BE2C (cell line): Measurements from ENCODE around the gene BTG2.
A peak's percentile ranks its signal among the peaks of the same experiment; 100 is the strongest.
"Not testable (repeated sequence)": the region's sequence is repeated elsewhere in the genome, so short reads cannot be mapped to it uniquely, and the experiment has no call there.

Source experiments
- DNase-seq: peaks from one replicate; pipeline ENCODE4 v3.0.0-alpha.2; 2020
- H3K27me3 ChIP-seq: fragments of 250-450 bp; sonication (Bioruptor Pico); 2 replicates; pipeline ENCODE4 v1.5.1; 2020; ENCODE audit warnings: mild to moderate bottlenecking
- H3K36me3 ChIP-seq: fragments of 250-450 bp; sonication (Bioruptor Pico); 2 replicates; pipeline ENCODE4 v1.5.1; 2020; ENCODE audit warnings: mild to moderate bottlenecking
- H3K4me1 ChIP-seq: fragments of 250-450 bp; sonication (Bioruptor Pico); 2 replicates; pipeline ENCODE4 v1.5.1; 2020
- H3K4me3 ChIP-seq: 2 replicates; pipeline ENCODE4 v1.5.1; 2011; ENCODE audit warnings: low read depth, low read length
- H3K9me3 ChIP-seq: fragments of 250-450 bp; sonication (Bioruptor Pico); 2 replicates; pipeline ENCODE4 v1.5.1; 2020
- TF ChIP-seq, protein P1 (sequence below): IDR thresholded peaks from 2 replicates; pipeline ENCODE4 v1.5.1; 2012; ENCODE audit warnings: mild to moderate bottlenecking, low read depth, low read length

Gene BTG2

DNA sequence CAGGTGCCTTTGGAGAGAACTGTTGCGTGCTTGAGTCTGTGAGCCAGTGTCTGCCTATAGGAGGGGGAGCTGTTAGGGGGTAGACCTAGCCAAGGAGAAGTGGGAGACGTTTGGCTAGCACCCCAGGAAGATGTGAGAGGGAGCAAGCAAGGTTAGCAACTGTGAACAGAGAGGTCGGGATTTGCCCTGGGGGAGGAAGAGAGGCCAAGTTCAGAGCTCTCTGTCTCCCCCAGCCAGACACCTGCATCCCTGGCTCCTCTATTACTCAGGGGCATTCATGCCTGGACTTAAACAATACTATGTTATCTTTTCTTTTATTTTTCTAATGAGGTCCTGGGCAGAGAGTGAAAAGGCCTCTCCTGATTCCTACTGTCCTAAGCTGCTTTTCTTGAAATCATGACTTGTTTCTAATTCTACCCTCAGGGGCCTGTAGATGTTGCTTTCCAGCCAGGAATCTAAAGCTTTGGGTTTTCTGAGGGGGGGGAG lies 2.4 kb downstream of the BTG2 start:
- H3K4me3 ChIP-seq, result peak overlapping the region; percentile 94
- TF ChIP-seq, protein P1, sequence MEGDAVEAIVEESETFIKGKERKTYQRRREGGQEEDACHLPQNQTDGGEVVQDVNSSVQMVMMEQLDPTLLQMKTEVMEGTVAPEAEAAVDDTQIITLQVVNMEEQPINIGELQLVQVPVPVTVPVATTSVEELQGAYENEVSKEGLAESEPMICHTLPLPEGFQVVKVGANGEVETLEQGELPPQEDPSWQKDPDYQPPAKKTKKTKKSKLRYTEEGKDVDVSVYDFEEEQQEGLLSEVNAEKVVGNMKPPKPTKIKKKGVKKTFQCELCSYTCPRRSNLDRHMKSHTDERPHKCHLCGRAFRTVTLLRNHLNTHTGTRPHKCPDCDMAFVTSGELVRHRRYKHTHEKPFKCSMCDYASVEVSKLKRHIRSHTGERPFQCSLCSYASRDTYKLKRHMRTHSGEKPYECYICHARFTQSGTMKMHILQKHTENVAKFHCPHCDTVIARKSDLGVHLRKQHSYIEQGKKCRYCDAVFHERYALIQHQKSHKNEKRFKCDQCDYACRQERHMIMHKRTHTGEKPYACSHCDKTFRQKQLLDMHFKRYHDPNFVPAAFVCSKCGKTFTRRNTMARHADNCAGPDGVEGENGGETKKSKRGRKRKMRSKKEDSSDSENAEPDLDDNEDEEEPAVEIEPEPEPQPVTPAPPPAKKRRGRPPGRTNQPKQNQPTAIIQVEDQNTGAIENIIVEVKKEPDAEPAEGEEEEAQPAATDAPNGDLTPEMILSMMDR, result no peak
- no peak for DNase-seq
- H3K9me3 ChIP-seq, result no peaks in the 10 kb centered on the region
- no peaks in the 10 kb centered on the region for H3K27me3 ChIP-seq
- peaks cover 14% of the 10 kb centered on the region for H3K4me1 ChIP-seq
- H3K36me3 ChIP-seq, result peaks cover 24% of the 10 kb centered on the region

GRCh38 chr1:203308328-203308922 lies 3.1 kb downstream of the BTG2 start:
- H3K4me3 ChIP-seq, result no peak overlapping the region; the same call in 1 of the 2 replicates
- H3K9me3 ChIP-seq, result no peaks in the 10 kb centered on the region
- TF ChIP-seq, protein P1, result no peak
- no peak for DNase-seq
- no peaks in the 10 kb centered on the region for H3K27me3 ChIP-seq
- H3K36me3 ChIP-seq, result peaks cover 24% of the 10 kb centered on the region
- H3K4me1 ChIP-seq, result peaks cover 14% of the 10 kb centered on the region

GRCh38 chr1:203308923-203309331 lies 3.6 kb downstream of the BTG2 start:
- DNase-seq, result no peak
- H3K4me3 ChIP-seq, result no peak overlapping the region
- H3K27me3 ChIP-seq, result no peaks in the 10 kb centered on the region
- H3K4me1 ChIP-seq, result peaks cover 14% of the 10 kb centered on the region
- H3K9me3 ChIP-seq, result no peaks in the 10 kb centered on the region
- TF ChIP-seq, protein P1, result no peak
- peaks cover 24% of the 10 kb centered on the region for H3K36me3 ChIP-seq

- Histone ChIP-seq H3K36me3 (peaks cover 24% of the 10 kb centered on the region), H3K4me1 (peaks cover 14% of the 10 kb centered on the region), H3K9me3 (no peaks in the 10 kb centered on the region), H3K27me3 (no peaks in the 10 kb centered on the region), H3K4me3 (no peak overlapping the region)
- DNase-seq, result no peak
- TF ChIP-seq, protein P1, result no peak
Measured at GRCh38 chr1:203311368-203312301, 6.3 kb downstream of the BTG2 start.

DNA sequence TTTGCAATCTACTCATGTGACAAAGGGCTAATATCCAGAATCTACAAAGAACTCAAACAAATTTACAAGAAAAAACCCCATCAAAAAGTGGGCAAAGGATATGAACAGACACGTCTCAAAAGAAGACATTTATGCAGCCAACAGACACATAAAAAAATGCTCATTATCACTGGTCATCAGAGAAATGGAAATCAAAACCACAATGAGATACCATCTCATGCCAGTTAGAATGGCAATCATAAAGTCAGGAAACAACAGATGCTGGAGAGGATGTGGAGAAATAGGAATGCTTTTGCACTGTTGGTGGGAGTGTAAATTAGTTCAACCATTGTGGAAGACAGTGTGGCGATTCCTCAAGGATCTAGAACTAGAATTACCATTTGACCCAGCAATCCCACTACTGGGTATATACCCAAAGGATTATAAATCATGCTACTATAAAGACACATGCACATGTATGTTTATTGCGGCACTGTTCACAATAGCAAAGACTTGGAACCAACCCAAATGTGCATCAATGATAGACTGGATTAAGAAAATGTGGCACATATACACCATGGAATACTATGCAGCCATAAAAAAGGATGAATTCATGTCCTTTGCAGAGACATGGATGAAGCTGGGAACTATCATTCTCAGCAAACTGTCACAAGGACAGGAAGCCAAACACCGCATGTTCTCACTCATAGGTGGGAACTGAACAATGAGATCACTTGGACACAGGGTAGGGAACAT lies 8.9 kb downstream of the BTG2 start:
- Histone ChIP-seq H3K4me1 (peaks cover 19% of the 10 kb centered on the region), H3K36me3 (peaks cover 13% of the 10 kb centered on the region)
- DNase-seq, H3K27me3 ChIP-seq, H3K4me3 ChIP-seq, H3K9me3 ChIP-seq: not testable (repeated sequence)

- DNase-seq, result peak; percentile 63
- Histone ChIP-seq H3K9me3 (no peaks in the 10 kb centered on the region), H3K27me3 (no peaks in the 10 kb centered on the region), H3K4me3 (no peak overlapping the region), H3K36me3 (no peaks in the 10 kb centered on the region; the same call in none of the 2 replicates), H3K4me1 (peaks cover 24% of the 10 kb centered on the region)
- TF ChIP-seq, protein P1, result no peak
Measured at GRCh38 chr1:203316626-203317093, 11.3 kb downstream of the BTG2 start.
